Trophoblast cell (in vitro differentiated cells and primary cell): Measurements from ENCODE around the gene GPR139.

Source experiments
- DNase-seq, 2 donors: peaks; one replicate each; pipeline ENCODE4 v3.0.0-alpha.2; 2016
- H2AFZ ChIP-seq: 2 replicates; pipeline ENCODE4 v1.6.1; 2013; ENCODE audit warnings: low read length, moderate library complexity, mild to moderate bottlenecking; ENCODE audit not compliant: insufficient read depth, poor library complexity
- H2AK5ac ChIP-seq: 2 replicates; pipeline ENCODE4 v1.6.1; 2013; ENCODE audit warnings: mild to moderate bottlenecking, low read length
- H2BK120ac ChIP-seq: 2 replicates; pipeline ENCODE4 v1.6.1; 2013; ENCODE audit warnings: low read length, mild to moderate bottlenecking, moderate library complexity; ENCODE audit not compliant: insufficient read depth, poor library complexity
- H2BK12ac ChIP-seq: 2 replicates; pipeline ENCODE4 v1.6.1; 2013; ENCODE audit warnings: mild to moderate bottlenecking, low read length, moderate library complexity
- H2BK5ac ChIP-seq: 2 replicates; pipeline ENCODE4 v1.6.1; 2013; ENCODE audit warnings: low read length, low read depth, moderate library complexity, mild to moderate bottlenecking; ENCODE audit not compliant: poor library complexity
- H3K14ac ChIP-seq: 2 replicates; pipeline ENCODE4 v1.6.1; 2013; ENCODE audit warnings: mild to moderate bottlenecking, low read length
- H3K18ac ChIP-seq: 2 replicates; pipeline ENCODE4 v1.6.1; 2013; ENCODE audit warnings: mild to moderate bottlenecking, low read length
- H3K23ac ChIP-seq: 2 replicates; pipeline ENCODE4 v1.6.1; 2013; ENCODE audit warnings: low read length
- H3K27ac ChIP-seq: 2 replicates; pipeline ENCODE4 v1.5.1; 2013; ENCODE audit warnings: low read depth, mild to moderate bottlenecking, inconsistent platforms, low read length, moderate library complexity
- H3K27me3 ChIP-seq: 2 replicates; pipeline ENCODE4 v1.6.1; 2013; ENCODE audit warnings: inconsistent platforms, mild to moderate bottlenecking, low read length, moderate library complexity; ENCODE audit not compliant: insufficient read depth
- H3K36me3 ChIP-seq, 2 experiments: 1 replicate in 1 of 2; 2 replicates in 1 of 2; pipeline ENCODE4 v1.6.1; 2013; ENCODE audit warnings: low read length in 2 of 2, mild to moderate bottlenecking in 2 of 2, moderate library complexity in 1 of 2; ENCODE audit not compliant: insufficient read depth in 2 of 2, control insufficient read depth in 1 of 2
- H3K4ac ChIP-seq: 2 replicates; pipeline ENCODE4 v1.6.1; 2013; ENCODE audit warnings: low read depth, mild to moderate bottlenecking, low read length, moderate library complexity
- H3K4me1 ChIP-seq, 2 experiments: 1 replicate in 1 of 2; 2 replicates in 1 of 2; pipeline ENCODE4 v1.6.1; 2013; ENCODE audit warnings: low read length in 2 of 2, mild to moderate bottlenecking in 2 of 2, moderate library complexity in 1 of 2; ENCODE audit not compliant: insufficient read depth in 2 of 2, control insufficient read depth in 1 of 2
- H3K4me2 ChIP-seq: 2 replicates; pipeline ENCODE4 v1.6.1; 2013; ENCODE audit warnings: inconsistent platforms, mild to moderate bottlenecking, low read length, moderate library complexity
- H3K4me3 ChIP-seq: 2 replicates; pipeline ENCODE4 v1.5.1; 2013; ENCODE audit warnings: mild to moderate bottlenecking, low read depth, low read length, inconsistent platforms
- H3K79me1 ChIP-seq: one replicate; pipeline ENCODE4 v1.6.1; 2013; ENCODE audit warnings: low read length
- H3K79me2 ChIP-seq: 2 replicates; pipeline ENCODE4 v1.6.1; 2013; ENCODE audit warnings: low read length, mild to moderate bottlenecking; ENCODE audit not compliant: control insufficient read depth, insufficient read depth, poor library complexity
- H3K9ac ChIP-seq: 2 replicates; pipeline ENCODE4 v1.6.1; 2013; ENCODE audit warnings: mild to moderate bottlenecking, low read length
- H3K9me3 ChIP-seq: 2 replicates; pipeline ENCODE4 v1.6.1; 2013; ENCODE audit warnings: low read depth, mild to moderate bottlenecking, control low read depth, inconsistent platforms, low read length; ENCODE audit not compliant: insufficient read depth
- H4K12ac ChIP-seq: 2 replicates; pipeline ENCODE4 v1.6.1; 2013; ENCODE audit warnings: low read depth, mild to moderate bottlenecking, low read length, moderate library complexity
- H4K8ac ChIP-seq: 2 replicates; pipeline ENCODE4 v1.6.1; 2013; ENCODE audit warnings: low read depth, mild to moderate bottlenecking, low read length, moderate library complexity
- H4K91ac ChIP-seq: one replicate; pipeline ENCODE4 v1.6.1; 2013; ENCODE audit warnings: low read depth, mild to moderate bottlenecking, low read length, moderate library complexity
- WGBS: extraction: QIAGEN DNeasy Blood & Tissue Kit; methylation state at CpG from one replicate; pipeline ENCODE4 v1.1.7; 2013; ENCODE audit warnings: missing lambda C conversion rate; ENCODE audit not compliant: insufficient read length, insufficient coverage; ENCODE audit errors: extremely low coverage; 5-methylcytosine and 5-hydroxymethylcytosine counted together

GPR139 gene

DNA sequence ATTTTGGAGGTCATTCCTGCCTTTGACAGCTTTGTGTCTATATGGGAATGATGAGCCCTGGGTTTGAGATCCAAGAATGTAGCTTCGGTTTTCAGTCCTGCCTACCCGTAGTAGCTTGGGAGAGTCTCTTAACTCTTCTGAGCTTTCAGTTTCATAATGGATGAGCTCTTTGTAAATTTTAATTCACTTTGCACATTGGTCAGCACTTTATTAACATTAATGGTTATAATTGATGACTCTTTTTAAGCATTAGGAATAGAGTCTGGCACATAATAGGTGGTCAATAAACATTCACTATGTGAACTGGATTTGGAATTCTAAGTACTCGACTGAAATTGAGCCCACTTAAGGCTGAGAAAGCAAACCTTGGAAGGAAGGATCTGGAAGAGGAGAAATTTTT is 17.3 kb downstream of the GPR139 start:
- Histone ChIP-seq H2BK120ac (no peak overlapping the region), H3K36me3 (no peaks in the 10 kb centered on the region), H3K27ac (no peak overlapping the region), H3K4me1 (no peaks in the 10 kb centered on the region), H3K9me3 (peaks cover 3% of the 10 kb centered on the region), H4K8ac (no peak overlapping the region), H2BK12ac (no peak overlapping the region), H3K4ac (no peak overlapping the region), H3K14ac (no peak overlapping the region), H2AK5ac (no peak overlapping the region), H2AFZ (no peak overlapping the region), H2BK5ac (no peak overlapping the region), H3K23ac (no peak overlapping the region), H3K79me2 (no peaks in the 10 kb centered on the region), H3K18ac (no peak overlapping the region), H3K27me3 (no peaks in the 10 kb centered on the region), H3K9ac (no peak overlapping the region), H4K91ac (no peak overlapping the region), H3K4me3 (no peak overlapping the region), H3K79me1 (no peaks in the 10 kb centered on the region), H4K12ac (no peak overlapping the region), H3K4me2 (no peak overlapping the region)
- WGBS = no CpG with 5 or more reads among the region's 3 CpGs
- DNase-seq = no peak

DNA sequence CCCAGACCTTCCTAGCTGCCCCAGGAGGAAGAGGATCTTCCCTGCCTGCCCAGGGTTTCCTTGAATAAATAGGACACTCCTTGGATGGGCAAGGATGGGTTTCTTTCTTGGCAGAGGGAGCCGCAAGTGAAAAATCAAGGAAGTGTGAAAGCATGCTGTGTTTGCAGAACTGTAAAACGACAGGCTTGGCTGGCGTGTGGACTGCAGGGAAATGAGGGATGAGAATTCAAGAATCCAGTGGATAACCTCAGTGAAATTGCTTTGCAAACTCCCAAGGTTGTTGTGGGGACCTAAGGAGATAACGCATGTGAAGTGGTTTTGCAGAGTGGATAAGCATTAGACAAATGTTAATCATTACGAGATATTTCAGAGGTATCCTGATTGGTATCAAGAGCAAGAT is 20.4 kb downstream of the GPR139 start:
- WGBS = no CpG with 5 or more reads among the region's 5 CpGs
- no peaks in the 10 kb centered on the region for H3K27me3 ChIP-seq

DNA sequence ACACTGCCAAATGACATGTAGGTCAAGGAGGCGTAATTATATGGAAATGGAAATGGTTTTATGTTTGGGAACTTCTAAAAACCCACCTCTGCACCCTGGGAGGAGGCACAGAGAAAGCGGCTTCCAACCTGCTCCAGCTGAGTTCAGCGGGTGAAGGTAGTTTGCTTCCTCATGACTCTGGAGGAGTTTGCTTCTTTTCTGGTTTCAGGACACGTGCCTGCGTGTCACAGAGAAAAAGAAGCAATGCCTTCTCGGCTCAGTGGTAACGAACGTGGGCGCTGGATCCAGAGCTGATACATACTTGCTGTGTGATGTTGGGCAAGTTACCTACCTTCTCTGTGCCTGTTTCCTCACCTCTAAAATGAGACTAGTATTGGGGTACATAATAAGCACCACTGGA is 22.1 kb downstream of the GPR139 start:
- no peak overlapping the region for H3K23ac ChIP-seq
- no CpG with 5 or more reads among the region's 9 CpGs for WGBS
- no peak overlapping the region for H3K4me3 ChIP-seq
- no peak overlapping the region for H2BK120ac ChIP-seq
- no peak for DNase-seq
- H4K8ac ChIP-seq = no peak overlapping the region
- H3K4me1 ChIP-seq = no peaks in the 10 kb centered on the region
- no peaks in the 10 kb centered on the region for H3K27me3 ChIP-seq
- no peak overlapping the region for H2AK5ac ChIP-seq
- no peaks in the 10 kb centered on the region for H3K79me2 ChIP-seq
- no peak overlapping the region for H2AFZ ChIP-seq
- no peak overlapping the region for H3K18ac ChIP-seq
- no peaks in the 10 kb centered on the region for H3K9me3 ChIP-seq
- no peak overlapping the region for H3K27ac ChIP-seq
- no peaks in the 10 kb centered on the region for H3K79me1 ChIP-seq
- no peaks in the 10 kb centered on the region for H3K36me3 ChIP-seq
- no peak overlapping the region for H2BK5ac ChIP-seq
- no peak overlapping the region for H3K4ac ChIP-seq
- no peak overlapping the region for H4K91ac ChIP-seq
- H4K12ac ChIP-seq = no peak overlapping the region
- H3K9ac ChIP-seq = no peak overlapping the region
- H3K4me2 ChIP-seq = no peak overlapping the region
- H3K14ac ChIP-seq = no peak overlapping the region
- no peak overlapping the region for H2BK12ac ChIP-seq

More for the DNA sequence above, 20.4 kb downstream of the GPR139 start:
- no peak overlapping the region for H2BK5ac ChIP-seq
- no peaks in the 10 kb centered on the region for H3K79me1 ChIP-seq
- no peaks in the 10 kb centered on the region for H3K9me3 ChIP-seq
- H2AFZ ChIP-seq = no peak overlapping the region
- no peak overlapping the region for H2BK12ac ChIP-seq
- no peak overlapping the region for H3K23ac ChIP-seq
- no peak overlapping the region for H3K9ac ChIP-seq
- H3K36me3 ChIP-seq = no peaks in the 10 kb centered on the region
- no peak overlapping the region for H3K27ac ChIP-seq
- H3K4me3 ChIP-seq = no peak overlapping the region
- H3K4me1 ChIP-seq = no peaks in the 10 kb centered on the region
- H2BK120ac ChIP-seq = no peak overlapping the region
- no peak overlapping the region for H4K12ac ChIP-seq
- H3K4ac ChIP-seq = no peak overlapping the region
- no peaks in the 10 kb centered on the region for H3K79me2 ChIP-seq
- DNase-seq = no peak
- no peak overlapping the region for H2AK5ac ChIP-seq
- no peak overlapping the region for H4K91ac ChIP-seq
- no peak overlapping the region for H3K18ac ChIP-seq
- H4K8ac ChIP-seq = no peak overlapping the region
- no peak overlapping the region for H3K4me2 ChIP-seq
- H3K14ac ChIP-seq = no peak overlapping the region

DNA sequence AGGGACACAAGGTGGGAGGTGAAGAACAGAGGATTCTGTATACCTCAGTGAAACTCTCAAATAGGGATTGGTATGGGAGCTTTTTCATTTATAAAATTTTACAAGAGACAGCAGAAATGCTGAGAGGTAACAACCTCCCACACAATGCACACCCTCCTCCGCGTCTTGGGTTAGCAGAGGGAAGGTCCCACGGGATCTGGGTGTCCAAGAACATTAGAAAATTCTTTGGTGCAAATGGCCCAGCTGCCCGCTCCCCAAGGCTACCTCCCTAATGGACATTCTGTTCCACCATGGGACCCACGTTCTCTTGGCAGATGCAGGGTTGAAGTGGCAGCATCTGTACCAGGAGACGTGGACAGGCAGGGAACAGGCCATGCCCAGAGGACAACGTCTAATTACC is 22.5 kb downstream of the GPR139 start:
- no peaks in the 10 kb centered on the region for H3K27me3 ChIP-seq
- no peak overlapping the region for H3K14ac ChIP-seq
- no peak overlapping the region for H3K27ac ChIP-seq
- H2AK5ac ChIP-seq = no peak overlapping the region
- H3K9me3 ChIP-seq = no peaks in the 10 kb centered on the region
- H3K79me1 ChIP-seq = no peaks in the 10 kb centered on the region
- H4K12ac ChIP-seq = no peak overlapping the region
- H4K8ac ChIP-seq = no peak overlapping the region
- DNase-seq = no peak
- H2BK5ac ChIP-seq = no peak overlapping the region
- H4K91ac ChIP-seq = no peak overlapping the region
- no CpG with 5 or more reads among the region's 7 CpGs for WGBS
- no peaks in the 10 kb centered on the region for H3K36me3 ChIP-seq
- H3K4me3 ChIP-seq = no peak overlapping the region
- H3K4ac ChIP-seq = no peak overlapping the region
- no peak overlapping the region for H2BK12ac ChIP-seq
- no peak overlapping the region for H3K9ac ChIP-seq
- H2BK120ac ChIP-seq = no peak overlapping the region
- no peaks in the 10 kb centered on the region for H3K4me1 ChIP-seq
- H3K18ac ChIP-seq = no peak overlapping the region
- no peak overlapping the region for H3K4me2 ChIP-seq
- H3K79me2 ChIP-seq = no peaks in the 10 kb centered on the region
- no peak overlapping the region for H2AFZ ChIP-seq
- no peak overlapping the region for H3K23ac ChIP-seq
